ENCODE results near the gene GMFB. TPM values are rescaled to one million over a fixed set of nuclear protein-coding genes. Genes with fewer than 3 reads are reported as not detected.
"Not testable (repeated sequence)": the region's sequence is repeated elsewhere in the genome, so short reads cannot be mapped to it uniquely, and the experiment has no call there.

Gene GMFB
- total RNA-seq, 1 donor from 2014 or later = 62.3 TPM

DNA sequence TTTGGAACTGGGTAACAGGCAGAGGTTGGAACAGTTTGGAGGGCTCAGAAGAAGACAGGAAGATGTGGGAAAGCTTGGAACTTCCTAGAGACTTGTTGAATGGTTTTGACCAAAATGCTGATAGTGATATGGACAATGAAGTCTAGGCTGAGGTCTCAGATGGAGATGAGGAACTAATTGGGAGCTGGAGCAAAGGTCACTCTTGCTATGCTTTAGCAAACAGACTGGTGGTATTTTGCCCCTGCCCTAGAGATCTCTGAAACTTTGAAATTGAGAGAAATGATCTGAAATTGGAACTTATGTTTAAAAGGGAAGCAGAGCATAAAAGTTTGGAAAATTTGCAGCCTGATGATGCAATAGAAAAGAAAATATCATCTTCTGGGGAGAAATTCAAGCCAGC, 30.2 kb downstream of the GMFB start:
- DNase-seq = not testable (repeated sequence)

DNA sequence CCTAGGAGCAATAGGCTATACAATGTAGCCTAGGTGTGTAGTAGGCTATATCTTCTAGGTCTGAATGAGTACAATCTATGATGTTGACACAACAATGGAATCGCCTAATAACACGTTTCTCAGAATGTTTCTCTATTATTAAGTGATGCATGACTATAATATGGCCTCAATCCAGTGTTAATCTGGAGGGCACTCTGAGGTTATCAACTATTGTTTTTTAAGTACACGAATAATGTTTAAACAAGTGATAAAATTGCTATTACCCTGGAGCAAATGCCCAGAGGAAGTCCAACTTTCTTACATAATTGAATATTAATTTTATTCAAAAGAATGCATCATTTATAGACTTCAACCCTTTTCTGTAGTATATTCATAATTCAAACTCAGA, 31.2 kb downstream of the GMFB start:
- DNase-seq = no peak

DNA sequence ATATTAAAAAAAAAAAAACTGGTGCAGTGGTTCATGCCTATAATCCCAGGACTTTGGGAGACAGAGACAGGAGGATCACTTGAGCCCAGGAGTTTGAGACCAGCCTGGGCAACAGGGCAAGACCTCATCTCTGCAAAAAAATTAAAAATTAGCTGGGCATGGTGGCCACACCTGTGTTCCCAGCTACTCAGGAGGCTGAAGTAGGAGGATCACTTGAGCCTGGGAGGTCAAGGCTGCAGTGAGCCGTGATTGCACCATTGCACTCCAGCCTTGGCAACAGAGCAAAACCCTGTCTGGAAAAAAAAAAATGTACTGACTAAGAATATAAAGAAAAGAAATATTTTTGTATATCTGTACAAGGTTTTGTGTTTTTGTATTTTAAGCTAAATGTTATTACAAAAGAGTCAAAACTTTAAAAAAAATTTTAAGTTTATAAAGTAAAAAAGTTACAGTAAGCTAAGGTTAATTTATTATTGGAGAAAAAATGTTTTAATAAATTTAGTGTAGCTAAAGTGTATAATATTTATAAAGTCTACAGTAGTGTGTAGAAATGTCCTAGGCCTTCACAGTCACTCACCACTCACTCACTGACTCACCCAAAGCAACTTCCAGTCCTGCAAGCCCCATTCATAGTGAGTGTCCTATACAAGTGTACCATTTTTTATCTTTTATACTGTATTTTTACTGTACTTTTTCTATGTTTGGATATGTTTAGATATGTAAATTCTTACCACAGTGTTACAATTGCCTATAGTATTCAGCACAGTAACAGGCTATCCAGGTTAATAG, 31.8 kb downstream of the GMFB start:
- DNase-seq = not testable (repeated sequence)

DNA sequence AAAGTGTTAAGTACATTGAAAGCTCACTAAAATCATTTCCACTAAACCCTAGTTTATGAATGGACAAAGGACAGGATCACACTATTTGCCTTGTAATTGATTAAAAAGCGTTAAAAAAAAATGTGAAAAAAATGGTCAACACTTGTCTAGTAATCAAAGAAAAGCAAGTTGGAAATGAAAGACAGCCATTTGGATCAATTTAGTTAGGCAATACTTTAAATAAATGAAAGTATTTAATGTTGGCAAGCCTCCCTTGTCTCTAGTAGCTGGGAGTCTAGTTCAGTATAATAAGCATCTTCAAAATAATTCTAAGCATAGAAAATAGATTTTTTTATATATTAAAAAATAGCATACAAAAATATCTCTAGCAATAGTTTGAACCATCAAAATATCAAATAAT, 33.4 kb downstream of the GMFB start:
- DNase-seq = no peak

DNA sequence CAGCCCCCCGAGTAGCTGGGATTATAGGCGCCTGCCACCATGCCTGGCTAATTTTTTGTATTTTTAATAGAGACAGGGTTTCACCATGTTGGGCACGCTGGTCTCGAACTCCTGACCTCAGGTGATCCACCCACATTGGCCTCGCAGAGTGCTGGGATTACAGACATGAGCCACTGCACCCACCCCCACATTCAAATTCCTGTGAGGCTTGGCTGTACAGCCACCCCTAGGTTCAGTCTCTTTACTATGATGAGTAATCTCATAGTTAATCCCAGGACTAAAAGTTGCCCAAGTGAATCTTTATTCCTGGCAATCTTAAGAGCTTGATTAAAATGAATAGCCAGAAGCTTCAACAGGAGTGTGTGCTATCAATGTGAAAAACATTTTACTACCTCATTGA, 34.8 kb downstream of the GMFB start:
- not testable (repeated sequence) for DNase-seq

DNA sequence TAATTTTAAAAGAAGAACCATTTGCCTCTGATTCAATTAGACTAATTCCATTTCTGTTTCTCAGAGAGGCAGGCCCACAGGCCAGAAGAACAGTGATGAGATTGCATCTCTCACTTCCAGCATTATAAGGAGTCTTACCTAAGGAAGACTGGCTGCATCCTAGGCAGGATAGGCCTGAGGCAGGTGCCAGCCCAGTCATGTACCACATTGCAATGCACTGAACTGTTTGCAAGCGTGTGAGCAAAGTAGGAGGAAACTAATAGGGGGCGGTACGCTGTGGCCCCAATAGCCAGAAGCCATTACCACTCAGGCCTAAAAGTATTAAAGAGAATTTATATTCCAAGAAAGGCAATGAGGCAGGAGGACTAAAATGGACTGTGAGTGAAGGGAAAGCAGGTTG, 35.5 kb downstream of the GMFB start:
- DNase-seq = no peak

DNA sequence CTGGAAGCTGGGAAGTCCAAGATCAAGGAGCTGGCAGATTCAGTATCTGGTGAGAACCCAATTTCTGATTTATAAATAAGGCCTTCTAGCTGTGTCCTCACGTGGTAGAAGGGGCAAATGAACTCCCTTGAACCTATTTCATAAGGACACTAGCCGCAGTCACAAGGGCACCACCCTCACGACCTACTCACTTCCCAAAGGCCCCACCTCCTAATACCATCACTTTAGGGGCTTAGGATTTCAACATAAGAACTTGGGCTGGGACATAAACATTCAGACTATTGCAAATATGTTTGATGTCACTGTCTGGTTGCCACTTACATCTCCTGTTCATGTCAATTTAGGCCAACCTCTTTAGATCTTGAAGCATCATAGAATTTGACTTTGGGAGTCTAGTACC, 36.8 kb downstream of the GMFB start:
- no peak for DNase-seq

DNA sequence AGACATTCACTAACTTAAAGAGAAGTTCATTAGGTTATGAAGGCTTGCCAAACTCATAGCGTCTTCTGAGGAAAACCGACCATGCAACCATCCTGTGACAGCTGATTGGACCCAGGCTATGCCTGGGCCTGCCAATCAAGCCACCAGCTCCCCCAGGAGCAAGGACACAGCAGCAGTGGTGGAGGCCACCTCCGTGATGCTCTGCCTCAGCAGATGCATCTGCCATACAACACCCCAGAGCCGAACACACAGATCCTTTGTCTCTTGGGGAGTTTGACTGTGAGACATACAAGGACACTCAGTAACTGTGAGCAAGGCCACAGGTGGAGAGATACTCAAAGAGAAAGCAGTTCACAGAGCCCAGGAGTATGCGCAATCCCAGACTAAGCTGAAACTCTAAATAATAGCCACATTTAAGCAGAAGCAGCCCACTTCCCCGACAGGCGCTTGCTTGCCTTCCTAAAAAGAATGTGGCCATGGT, 37.6 kb downstream of the GMFB start:
- DNase-seq = no peak

DNA sequence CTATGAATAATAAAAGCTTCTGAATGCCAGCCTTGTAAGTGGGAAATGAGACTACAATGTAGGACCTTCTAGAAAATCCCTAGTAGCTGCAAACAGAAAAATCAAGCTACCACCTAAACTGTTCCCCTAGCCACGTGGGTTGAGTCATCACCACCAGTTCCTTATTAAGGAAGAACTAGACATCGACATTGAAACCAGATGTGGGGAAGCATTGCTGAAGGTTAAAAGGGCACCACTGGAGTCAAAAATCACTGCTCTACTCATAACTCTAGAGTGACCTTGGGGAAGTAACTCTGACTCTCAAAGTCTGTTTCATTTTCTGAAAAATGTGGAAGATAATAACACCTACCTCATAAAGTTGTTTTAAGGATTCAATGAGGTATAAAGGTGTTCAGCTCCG, 38.2 kb downstream of the GMFB start:
- no peak for DNase-seq

DNA sequence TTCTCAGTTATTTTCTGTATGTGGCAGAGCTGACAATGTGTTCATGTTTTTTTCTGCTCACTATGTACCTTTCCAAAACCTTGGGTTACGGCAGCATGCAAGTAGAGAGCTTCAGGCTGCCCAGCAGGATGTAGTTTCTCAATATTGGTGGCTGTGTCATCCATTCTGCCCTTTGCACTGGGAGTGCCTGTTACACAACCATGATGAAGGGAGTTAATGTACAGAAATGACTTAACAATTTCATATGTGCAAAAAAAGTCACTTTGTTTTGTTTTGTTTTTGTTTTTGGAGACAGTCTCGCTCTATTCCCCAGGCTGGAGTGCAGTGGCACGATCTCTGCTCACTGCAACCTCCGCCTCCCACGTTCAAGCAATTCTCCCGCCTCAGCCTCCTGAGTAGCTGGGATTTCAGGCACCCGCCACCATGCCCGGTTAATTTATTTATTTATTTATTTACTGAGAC, 41.5 kb downstream of the GMFB start:
- no peak for DNase-seq

DNA sequence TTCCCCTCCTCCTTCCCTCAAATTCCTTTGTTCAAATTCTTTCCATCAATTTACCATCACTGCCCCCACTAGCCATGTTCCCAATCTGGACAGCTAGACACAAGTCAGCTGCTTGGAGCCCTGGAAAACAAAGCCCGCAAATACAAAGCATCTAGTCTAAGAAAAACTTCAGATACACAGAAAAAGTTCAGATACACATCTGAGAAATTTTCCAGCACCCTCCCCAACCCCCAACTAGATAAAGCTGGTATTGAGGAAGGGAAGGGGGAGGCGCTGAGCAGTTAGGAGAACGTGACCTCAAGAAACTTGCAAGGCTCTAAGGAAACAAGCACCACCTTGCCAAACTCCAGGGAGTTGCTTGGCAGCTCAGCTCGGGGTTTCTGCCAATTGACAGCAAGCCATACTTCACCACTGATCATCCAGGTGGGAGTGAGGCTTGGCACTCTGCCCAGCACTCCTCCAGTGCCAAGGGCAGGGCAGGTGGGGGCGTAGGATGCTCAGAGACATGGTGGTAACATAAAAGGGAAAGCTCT, 42.6 kb downstream of the GMFB start:
- DNase-seq = peak; percentile 12

DNA sequence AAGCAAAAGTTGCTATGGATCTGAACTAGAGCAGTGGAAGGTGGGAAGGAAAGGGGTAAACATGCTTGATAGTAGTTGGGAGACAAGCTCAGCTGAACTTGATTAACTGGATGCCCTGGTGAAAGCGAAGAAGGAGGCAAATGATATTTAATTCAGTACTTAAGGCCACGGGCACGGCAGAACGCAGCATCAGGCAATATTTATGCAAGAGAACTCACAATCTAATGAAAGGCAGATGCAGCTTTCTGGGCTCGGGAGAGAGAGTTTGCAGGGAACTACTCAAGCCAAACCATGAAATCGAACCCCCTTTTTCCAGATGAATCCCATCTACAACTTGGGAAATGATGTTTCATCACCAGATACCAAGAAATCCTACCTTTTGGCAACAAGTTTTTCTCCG, 44.1 kb downstream of the GMFB start:
- DNase-seq = peak; percentile 68

DNA sequence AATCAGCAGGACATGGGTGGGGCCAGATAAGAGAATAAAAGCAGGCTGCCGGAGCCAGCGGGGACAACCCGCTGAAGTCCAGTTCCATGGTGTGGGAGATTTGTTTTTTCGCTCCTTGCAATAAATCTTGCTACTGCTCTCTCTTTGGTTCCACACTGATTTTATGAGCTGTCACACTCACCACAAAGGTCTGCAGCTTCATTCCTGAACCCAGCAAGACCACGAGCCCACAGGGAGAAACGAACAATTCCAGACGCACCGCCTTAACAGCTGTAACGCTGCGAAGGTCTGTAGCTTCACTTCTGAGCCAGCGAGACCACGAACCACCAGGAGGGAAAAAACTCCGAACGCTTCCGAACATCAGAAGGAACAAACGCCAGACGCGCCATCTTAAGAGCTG, 44.8 kb downstream of the GMFB start:
- no peak for DNase-seq

DNA sequence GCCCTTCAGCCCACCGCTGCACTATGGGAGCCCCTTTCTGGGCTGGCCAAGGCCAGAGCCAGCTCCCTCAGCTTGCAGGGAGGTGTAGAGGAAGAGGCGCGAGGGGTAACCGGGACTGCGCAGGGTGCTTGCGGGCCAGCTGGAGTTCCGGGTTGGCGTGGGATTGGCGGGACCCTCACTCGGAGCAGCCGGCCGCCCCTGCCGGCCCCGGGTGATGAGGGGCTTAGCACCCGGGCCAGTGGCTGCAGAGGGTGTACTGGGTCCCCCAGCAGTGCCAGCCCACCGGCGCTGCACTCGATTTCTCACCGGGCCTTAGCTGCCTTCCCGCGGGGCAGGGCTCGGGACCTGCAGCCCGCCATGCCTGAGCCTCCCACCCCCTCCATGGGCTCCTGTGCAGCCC, 45.8 kb downstream of the GMFB start:
- DNase-seq = not testable (repeated sequence)

DNA sequence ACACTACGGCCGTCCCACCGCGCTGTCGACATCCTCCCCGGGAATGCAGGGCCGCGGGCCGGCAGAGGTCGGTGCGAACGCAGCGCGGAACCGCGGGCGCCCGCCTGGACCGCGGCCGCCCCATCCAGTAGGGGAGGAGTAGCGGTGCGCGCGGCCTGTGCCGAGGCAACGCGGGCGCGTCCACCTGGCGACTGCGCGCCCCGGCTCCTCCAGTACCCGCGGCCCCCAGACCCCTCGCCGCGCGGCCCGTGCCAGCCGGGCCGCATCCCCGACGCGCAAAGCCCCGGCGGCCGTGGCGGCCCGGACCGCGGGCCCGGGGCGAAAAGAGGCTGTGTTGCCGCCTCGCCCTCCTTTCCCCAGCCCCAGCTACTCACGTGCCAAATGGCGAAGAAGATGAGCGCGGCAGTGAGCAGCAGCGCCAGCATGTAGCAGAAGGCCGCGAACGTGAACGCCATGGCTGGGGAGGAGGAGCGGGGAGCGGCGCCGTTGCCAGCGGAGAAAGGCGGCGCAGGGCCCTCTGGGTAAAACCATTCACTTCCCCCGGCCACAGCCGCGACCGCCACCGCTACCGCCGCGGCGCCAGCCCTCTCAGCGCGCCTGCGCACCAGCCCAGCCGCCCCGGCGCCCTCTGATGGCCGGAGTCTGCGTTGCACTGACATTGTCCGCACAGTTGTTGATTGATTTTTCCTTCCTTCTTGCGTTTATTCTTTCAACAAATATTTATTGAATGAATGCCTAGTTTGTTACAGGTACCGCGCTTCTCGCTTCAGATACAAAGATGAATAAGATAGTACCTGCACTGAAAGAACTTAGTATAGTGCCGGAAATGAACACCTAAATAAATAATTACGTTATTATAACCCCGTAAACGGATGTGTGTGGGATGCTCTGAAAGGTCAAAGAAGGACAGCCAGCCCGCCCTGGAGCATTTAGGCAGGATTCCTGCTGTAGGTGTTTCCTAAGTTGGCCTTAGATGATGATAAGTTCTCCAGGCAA, 47.6 kb downstream of the GMFB start, which contains the start of gene CNIH1:
Gene CNIH1, minus strand, starts transcription at position 502 of the 996 bp plus-strand sequence. Its CDS starts 47 bp downstream, at position 455.
- DNase-seq = peak; percentile 89

DNA sequence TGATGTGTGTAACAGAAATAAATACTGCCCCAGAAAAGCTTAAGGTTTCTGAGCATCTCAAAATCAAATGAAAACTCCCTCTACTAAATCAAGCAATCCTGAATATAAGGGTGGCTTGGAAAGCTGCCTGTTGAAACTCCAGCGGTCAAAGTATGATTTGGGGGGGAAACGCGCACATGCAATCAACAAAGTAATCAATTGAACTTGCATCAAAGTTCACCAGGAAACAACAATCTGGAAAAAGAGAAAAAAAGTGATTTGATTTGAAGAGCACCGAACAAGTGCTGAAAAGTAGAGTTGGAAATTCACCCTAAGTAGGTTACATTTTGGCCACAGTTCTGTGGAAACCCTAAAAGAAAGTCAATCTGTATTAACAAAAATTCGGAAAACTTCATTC, 48.3 kb downstream of the GMFB start:
- no peak for DNase-seq

DNA sequence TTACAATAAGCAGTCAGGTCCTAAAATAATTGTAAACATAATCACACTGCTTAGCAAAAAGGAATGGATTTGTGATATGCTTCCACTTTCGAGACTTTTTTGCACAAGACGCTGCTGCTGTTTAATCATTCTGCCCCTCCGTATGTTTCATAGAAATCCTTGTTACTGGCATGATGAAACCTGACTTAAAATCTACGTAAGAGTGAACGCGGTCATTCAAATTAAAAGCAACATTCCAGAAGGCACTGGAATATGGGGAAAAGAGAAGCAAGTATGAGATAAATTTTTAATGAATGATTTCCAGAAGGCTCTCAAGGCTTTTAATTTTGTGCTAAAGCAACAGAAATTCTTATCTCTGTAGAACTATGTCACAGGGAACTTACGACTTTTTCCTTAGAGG, 48.7 kb downstream of the GMFB start:
- no peak for DNase-seq

DNA sequence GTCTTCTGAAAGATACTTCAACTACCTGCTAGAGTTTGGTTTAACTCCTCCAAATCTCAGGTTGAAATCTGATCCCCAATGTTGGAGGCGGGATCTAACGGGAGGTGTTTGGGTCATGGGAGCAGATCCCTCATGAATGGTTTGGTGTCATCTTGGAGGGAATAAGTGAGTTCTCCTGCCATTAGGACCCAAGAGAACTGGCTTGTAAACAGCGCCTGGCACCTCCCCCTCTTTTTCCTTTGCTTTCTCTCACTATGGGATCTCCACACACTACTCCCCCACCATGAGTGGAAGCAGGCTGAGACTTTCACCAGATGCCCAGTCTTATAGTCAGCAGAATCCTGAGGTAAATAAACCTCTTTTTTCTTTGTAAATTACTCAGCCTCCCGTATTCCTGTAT, 50.1 kb downstream of the GMFB start:
- no peak for DNase-seq

DNA sequence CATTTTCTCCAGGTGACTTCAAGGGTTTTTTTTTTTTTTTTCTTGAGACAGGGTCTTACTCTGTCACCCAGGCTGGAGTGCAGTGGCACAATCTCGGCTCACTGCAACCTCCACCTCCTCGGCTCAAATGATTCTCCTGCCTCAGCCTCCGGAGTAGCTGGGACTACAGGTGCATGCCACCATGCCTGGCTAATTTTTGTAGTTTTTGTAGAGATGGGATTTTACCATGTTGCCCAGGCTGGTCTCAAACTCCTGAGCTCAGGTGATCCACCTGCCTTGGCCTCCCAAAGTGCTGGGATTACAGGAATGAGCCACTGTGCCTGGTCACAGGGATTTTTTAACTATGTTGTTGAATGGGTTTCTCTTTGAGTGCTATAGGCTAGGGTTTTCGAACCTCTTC, 50.8 kb downstream of the GMFB start:
- DNase-seq = not testable (repeated sequence)

DNA sequence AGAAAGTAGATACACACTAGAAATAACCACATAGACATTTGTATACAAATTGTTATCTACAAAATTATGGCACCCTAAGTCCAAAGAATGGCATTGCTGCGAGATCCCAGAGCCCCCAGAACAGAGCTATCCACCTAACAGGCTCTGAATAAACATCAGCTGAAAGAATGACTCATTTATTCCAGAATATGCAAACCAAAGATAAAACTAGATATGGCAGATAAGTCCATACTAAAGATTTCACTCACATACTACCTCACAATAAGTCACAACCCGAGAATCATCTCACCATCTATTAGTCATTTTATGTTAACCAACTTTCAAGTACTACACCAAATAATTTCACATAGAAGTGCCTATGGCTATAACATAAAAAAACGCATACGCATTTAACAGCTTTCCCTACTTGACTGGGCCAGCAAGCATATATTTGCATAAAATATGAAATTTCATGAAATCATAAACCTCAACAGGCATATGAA, 53.2 kb downstream of the GMFB start:
- no peak for DNase-seq

DNA sequence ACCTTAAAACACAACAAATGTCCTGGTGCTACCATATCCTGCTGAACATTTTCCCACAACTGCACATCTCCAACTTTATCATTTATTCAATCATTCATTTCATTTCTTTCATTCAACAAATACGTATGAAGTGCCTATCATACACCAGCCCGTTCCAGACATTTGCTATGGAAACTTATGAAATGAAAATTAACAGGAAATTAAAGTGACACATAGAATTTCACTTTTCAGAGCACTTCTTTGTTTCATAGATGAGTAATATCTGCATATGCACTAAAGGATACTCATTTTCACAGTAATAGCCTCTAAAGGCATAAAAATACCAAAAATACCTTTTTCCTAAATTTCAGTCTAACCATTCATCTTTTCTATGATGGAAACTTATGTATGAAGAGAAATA, 60.3 kb downstream of the GMFB start:
- DNase-seq = no peak

DNA sequence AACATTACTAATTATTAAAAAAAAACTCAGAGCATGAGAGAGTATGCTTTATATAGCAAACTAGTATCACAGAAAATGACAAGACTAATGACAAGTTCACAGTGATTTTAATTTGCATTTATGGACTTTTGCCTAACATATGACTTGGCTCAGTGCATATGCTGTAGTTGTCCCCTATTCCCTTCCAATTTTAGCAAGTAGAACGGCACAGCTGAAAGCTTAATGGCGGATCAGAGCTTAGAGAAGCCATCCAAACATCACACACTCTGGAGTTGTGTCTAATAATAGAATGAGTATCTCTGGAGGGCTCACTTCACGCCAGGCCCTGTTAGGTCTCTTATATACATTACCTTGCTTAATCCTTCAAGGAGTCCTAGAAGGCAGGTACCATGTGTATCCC, 60.9 kb downstream of the GMFB start:
- DNase-seq = peak; percentile 43
